ENCODE results near the gene RAD1.
A peak's percentile ranks its signal among the peaks of the same experiment; 100 is the strongest.

The RAD1 gene

GRCh38 chr5:34914671-34915138, 599 bp downstream of the RAD1 start:
- peak; percentile 35 for ATAC-seq
- TF ChIP-seq BACH2 (CRISPR knock-in tag; IDR thresholded peaks at IDR 0.05; ENCODE audit: borderline replicate concordance): no peak
- no peak for TF ChIP-seq CREB5 (CRISPR knock-in tag; IDR thresholded peaks at IDR 0.05; ENCODE audit: low read depth)
- no peak for TF ChIP-seq ZNF70 (CRISPR knock-in tag; IDR thresholded peaks at IDR 0.05)
- TF ChIP-seq ZNF8 (CRISPR knock-in tag; IDR thresholded peaks at IDR 0.05): no peak
- no peak for TF ChIP-seq TOX (CRISPR knock-in tag; IDR thresholded peaks at IDR 0.05; ENCODE audit: borderline replicate concordance)
- no peak for TF ChIP-seq TCF4 (CRISPR knock-in tag; IDR thresholded peaks at IDR 0.05; ENCODE audit: borderline replicate concordance)
- TF ChIP-seq, protein P1, sequence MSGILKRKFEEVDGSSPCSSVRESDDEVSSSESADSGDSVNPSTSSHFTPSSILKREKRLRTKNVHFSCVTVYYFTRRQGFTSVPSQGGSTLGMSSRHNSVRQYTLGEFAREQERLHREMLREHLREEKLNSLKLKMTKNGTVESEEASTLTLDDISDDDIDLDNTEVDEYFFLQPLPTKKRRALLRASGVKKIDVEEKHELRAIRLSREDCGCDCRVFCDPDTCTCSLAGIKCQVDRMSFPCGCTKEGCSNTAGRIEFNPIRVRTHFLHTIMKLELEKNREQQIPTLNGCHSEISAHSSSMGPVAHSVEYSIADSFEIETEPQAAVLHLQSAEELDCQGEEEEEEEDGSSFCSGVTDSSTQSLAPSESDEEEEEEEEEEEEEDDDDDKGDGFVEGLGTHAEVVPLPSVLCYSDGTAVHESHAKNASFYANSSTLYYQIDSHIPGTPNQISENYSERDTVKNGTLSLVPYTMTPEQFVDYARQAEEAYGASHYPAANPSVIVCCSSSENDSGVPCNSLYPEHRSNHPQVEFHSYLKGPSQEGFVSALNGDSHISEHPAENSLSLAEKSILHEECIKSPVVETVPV (CRISPR knock-in tag; IDR thresholded peaks at IDR 0.05): no peak
- TF ChIP-seq ZFP3 (CRISPR knock-in tag; IDR thresholded peaks at IDR 0.05): no peak
- TF ChIP-seq, protein P2, sequence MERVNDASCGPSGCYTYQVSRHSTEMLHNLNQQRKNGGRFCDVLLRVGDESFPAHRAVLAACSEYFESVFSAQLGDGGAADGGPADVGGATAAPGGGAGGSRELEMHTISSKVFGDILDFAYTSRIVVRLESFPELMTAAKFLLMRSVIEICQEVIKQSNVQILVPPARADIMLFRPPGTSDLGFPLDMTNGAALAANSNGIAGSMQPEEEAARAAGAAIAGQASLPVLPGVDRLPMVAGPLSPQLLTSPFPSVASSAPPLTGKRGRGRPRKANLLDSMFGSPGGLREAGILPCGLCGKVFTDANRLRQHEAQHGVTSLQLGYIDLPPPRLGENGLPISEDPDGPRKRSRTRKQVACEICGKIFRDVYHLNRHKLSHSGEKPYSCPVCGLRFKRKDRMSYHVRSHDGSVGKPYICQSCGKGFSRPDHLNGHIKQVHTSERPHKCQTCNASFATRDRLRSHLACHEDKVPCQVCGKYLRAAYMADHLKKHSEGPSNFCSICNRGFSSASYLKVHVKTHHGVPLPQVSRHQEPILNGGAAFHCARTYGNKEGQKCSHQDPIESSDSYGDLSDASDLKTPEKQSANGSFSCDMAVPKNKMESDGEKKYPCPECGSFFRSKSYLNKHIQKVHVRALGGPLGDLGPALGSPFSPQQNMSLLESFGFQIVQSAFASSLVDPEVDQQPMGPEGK (CRISPR knock-in tag; IDR thresholded peaks at IDR 0.05; ENCODE audit: borderline replicate concordance): no peak
- TF ChIP-seq PPARA (CRISPR knock-in tag; IDR thresholded peaks at IDR 0.05; ENCODE audit: borderline replicate concordance): no peak
- TF ChIP-seq POU6F1 (CRISPR knock-in tag; IDR thresholded peaks at IDR 0.05; ENCODE audit: borderline replicate concordance, low read depth): no peak
- no peak for TF ChIP-seq ARNTL (CRISPR knock-in tag; IDR thresholded peaks at IDR 0.05; ENCODE audit: borderline replicate concordance, low read depth)
- no peak for TF ChIP-seq CSDC2 (CRISPR knock-in tag; IDR thresholded peaks at IDR 0.05)
- TF ChIP-seq GLIS3 (CRISPR knock-in tag; IDR thresholded peaks at IDR 0.05): no peak
- no peak for TF ChIP-seq SNAI2 (CRISPR knock-in tag; IDR thresholded peaks at IDR 0.05)
- TF ChIP-seq OSR1 (CRISPR knock-in tag; IDR thresholded peaks at IDR 0.05): no peak
- TF ChIP-seq ZNF565 (CRISPR knock-in tag; conservative IDR thresholded peaks at IDR 0.05; ENCODE audit: low read depth): no peak
- TF ChIP-seq TSHZ2 (CRISPR knock-in tag; IDR thresholded peaks at IDR 0.05): no peak
- no peak for TF ChIP-seq ZFP30 (CRISPR knock-in tag; IDR thresholded peaks at IDR 0.05)

- no peak for ATAC-seq
- no peak for TF ChIP-seq ZC3H10 (CRISPR knock-in tag; IDR thresholded peaks at IDR 0.05)
- no peak for TF ChIP-seq ISL1 (CRISPR knock-in tag; IDR thresholded peaks at IDR 0.05)
- no peak for TF ChIP-seq ZFP3 (CRISPR knock-in tag; IDR thresholded peaks at IDR 0.05)
- no peak for TF ChIP-seq CREB5 (CRISPR knock-in tag; IDR thresholded peaks at IDR 0.05; ENCODE audit: low read depth)
- no peak for TF ChIP-seq BACH2 (CRISPR knock-in tag; IDR thresholded peaks at IDR 0.05; ENCODE audit: borderline replicate concordance)
- no peak for TF ChIP-seq CSDC2 (CRISPR knock-in tag; IDR thresholded peaks at IDR 0.05)
- TF ChIP-seq POU6F1 (CRISPR knock-in tag; IDR thresholded peaks at IDR 0.05; ENCODE audit: borderline replicate concordance, low read depth): no peak
- no peak for TF ChIP-seq ZFP30 (CRISPR knock-in tag; IDR thresholded peaks at IDR 0.05)
- TF ChIP-seq OSR1 (CRISPR knock-in tag; IDR thresholded peaks at IDR 0.05): no peak
Measured at GRCh38 chr5:34913072-34913471, 2.2 kb downstream of the RAD1 start.
